ENCODE measurements around the gene ADCY3.

- no peak for TF ChIP-seq CTCF (IDR thresholded peaks at IDR 0.05; ENCODE audit: low read length)
- no peak for TF ChIP-seq EZH2 (IDR thresholded peaks at IDR 0.05; ENCODE audit: borderline replicate concordance, low read length)
These were observed 97.9 kb downstream of the ADCY3 start for GRCh38 chr2:24822049-24822706.

Data from OCI-LY1 (cell line).